Right renal cortex interstitium (tissue), 3 donors: ENCODE data around the gene CCM2. TPM values are rescaled to one million over a fixed set of nuclear protein-coding genes. Genes with fewer than 3 reads are reported as not detected.

Experiments used
- DNase-seq, 3 donors: peaks; one replicate each; pipeline ENCODE4 v3.0.0-alpha.2; 2013; ENCODE audit warnings: low read depth in 3 of 3, low spot score in 2 of 3
- polyA plus RNA-seq, 3 donors: library from polyadenylated mRNA; unstranded; fragments of 120-200 nt; gene quantifications; one replicate each; pipeline ENCODE4 v1.2.1, GENCODE V29; 2013; ENCODE audit not compliant: insufficient read length in 3 of 3

The CCM2 gene
- polyA plus RNA-seq, 3 donors = 23.3 to 28.4 (median 26.4) TPM

GRCh38 chr7:45057878-45058277 is 57.9 kb downstream of the CCM2 start:
- no peak for DNase-seq

DNA sequence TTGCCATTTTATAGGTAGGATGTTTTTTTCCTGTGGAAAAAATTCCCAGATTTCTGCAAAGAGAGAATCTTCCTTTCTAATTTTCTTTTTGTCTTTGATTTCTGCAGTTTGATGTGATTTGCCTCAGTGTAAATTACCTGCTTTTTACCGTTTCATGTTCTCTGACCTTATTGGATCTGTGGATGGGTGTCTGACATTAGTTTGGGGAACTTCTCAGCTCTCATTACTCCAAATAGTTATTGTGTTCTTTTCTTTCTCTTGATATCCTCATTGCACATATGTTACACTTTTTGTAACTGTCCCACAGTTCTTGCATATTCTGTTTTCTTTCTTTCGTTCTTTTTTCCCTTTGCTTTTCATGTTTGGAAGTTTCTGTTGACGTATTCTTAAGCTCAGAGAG is 60.3 kb downstream of the CCM2 start:
- DNase-seq = no peak

DNA sequence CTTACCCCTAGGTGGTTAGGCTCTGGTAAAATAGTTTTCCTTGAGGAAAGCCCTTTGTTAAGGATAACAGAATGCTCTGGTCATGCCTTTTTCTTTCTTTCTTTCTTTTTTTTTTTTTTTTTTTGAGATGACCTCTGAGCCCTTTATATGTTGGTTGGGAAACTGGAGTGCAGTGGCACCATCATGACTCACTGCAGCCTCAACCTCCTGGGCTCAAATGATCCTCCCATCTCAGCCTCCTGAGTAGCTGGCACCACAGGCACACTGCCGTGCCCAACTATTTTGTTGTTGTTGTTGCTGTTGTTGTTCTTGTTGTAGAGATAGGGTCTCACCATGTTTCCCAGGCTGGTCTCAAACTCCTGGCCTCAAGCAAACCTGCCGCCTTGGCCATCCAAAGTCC is 61.4 kb downstream of the CCM2 start:
- DNase-seq = no peak

- DNase-seq = no peak
Measured at GRCh38 chr7:45061806-45062425, 61.9 kb downstream of the CCM2 start.

GRCh38 chr7:45064047-45064725 is 64.2 kb downstream of the CCM2 start:
- no peak for DNase-seq

- DNase-seq = no peak
Measured at GRCh38 chr7:45065031-45065995, 65.3 kb downstream of the CCM2 start.

DNA sequence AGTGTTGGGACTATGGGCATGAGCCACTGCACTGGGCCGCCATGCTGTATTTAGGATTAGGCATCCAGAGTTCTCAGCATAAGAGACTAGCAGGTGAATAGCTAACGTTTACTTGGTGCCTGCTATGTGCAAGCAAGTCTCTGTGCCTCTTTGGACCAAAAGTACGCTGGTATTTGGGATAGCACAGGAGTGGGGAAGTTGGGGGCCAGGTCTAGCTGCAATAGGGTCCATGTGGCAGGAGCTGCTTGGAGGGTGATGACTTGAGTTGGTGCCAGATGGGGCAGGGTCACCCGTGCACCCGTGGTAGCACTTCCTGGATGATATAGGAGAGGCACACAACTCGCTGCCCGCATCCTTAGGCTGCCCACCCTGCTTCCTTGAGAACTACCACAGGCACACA is 66.4 kb downstream of the CCM2 start:
- no peak for DNase-seq

DNA sequence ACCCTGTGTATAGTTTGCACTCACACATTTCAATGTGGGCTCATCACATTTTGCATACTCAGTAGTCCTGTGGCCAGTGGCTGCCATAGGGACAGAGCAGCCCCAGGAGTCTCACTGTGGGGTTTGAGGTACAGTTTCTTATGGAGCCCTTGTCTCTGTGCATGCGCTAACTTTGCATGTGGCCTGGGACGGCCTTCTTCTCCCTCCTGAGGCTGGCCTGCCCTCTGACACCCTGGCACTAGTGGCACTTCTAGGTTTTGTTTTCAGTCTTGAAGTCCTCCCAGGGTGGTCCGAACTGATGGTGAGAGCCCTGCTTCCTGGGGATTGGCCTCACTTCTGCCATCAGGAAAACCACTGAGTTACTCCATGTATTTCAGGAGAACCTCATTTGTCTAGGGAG is 67.6 kb downstream of the CCM2 start:
- no peak for DNase-seq

DNA sequence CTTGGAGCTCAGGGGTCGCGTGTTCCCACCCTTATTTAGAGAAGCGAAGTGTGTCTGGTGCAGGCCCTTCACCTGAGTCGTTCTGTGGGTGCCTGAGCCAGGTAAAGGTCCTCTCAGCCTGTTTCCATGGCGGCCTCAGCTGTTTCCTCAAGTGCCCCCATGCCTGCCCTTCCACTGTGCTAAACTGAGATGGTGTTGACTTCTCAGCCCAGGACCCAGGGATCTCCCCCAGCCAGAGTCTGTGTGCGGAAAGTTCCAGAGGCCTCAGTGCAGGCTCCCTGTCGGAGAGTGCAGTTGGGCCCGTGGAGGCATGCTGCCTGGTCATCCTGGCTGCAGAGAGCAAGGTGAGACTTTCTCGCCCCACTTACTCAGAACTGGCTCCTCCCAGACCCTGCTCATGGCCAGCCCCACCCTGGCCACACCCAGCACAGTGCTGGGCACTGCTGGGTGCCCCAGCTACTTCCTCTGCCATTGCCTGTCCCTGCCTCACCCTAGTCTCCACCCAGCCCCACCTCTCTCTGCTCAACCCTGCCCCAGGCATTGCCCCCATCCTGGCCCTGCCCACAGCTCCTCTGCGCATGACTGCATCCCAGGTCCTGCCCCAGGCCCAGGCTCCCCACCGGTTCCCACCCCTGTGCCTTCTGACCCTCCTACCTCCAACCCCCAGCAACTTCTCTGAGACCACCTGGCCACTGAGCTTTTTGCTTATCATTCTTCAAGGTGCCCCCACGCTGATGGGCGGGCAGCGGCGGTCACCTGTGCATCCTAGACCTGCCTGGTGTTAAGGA is 68.4 kb downstream of the CCM2 start:
- DNase-seq = no peak

GRCh38 chr7:45069444-45070253 is 69.6 kb downstream of the CCM2 start:
- DNase-seq = no peak

DNA sequence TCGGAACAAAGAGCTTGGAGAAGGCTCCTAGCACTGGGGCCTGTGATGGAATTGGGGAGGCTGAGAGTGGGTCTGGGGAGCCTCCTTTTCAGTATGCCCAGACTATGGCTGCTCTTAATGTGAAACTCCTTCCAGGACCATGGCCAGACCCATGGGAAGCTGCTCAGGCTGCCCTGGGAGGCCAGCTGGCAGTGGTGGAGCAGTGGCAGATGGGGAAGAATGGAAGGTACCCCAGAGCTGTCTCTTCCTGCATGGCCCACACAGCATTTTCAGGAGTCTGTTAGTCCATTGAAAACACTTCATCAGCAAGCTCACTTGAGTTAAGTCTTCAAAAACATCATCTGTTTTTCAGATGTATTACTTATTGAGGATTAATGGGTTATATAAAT is 70.2 kb downstream of the CCM2 start:
- no peak for DNase-seq

DNA sequence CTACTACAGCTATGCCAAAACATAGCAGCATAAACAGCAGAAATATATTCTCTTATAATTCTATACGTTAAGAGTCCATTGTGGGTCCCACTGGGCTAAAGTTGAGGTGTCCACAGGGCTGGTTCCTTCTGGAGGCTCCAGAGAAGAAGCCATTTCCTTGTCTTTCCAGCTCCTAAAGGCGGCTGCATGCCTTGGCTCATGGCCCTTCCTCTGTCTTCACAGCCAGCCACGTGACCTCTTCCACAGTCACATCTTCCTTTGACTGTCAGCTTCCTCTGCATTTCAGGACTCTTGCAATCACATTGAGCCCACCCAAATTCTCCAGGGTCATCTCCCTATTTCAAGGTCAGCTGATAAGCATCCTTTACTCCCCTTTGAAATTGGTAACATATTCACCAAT is 71.5 kb downstream of the CCM2 start:
- no peak for DNase-seq

- no peak for DNase-seq
Measured at GRCh38 chr7:45072131-45073030, 72.4 kb downstream of the CCM2 start.

DNA sequence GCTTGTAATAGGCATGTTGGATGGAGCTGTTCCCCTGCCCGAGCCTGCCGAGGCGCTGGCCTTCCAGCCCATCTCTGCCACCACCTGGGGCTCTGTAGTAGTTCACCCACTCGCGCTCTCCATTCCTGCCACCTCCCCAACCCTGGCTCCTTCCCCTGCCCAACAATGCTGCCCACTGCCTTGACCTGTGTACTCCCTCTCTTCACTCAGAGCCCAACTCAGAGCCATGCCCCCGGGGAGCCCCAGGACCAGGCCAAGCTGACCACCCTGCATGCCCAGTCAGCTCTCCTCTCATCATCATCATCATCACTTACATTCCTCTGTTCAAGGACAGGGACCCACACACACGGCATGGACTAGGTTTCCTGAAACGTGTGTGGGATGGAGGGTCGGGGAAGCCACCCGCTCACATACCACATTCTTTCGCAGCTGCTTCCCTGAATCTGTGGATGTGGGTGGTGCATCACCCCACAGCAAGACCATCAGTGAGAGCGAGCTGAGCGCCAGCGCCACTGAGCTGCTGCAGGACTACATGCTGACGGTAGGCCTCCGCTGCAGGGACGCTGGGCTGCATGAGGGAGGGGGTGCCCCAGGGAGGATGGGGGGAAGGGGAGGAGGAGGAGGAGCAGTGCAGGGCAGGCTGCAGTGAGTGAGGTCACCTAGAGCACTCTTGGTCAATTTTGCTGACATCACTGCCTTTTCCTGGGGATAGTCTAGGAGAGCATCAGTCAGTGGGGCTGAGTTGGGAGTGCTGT is 73.2 kb downstream of the CCM2 start:
- no peak for DNase-seq

DNA sequence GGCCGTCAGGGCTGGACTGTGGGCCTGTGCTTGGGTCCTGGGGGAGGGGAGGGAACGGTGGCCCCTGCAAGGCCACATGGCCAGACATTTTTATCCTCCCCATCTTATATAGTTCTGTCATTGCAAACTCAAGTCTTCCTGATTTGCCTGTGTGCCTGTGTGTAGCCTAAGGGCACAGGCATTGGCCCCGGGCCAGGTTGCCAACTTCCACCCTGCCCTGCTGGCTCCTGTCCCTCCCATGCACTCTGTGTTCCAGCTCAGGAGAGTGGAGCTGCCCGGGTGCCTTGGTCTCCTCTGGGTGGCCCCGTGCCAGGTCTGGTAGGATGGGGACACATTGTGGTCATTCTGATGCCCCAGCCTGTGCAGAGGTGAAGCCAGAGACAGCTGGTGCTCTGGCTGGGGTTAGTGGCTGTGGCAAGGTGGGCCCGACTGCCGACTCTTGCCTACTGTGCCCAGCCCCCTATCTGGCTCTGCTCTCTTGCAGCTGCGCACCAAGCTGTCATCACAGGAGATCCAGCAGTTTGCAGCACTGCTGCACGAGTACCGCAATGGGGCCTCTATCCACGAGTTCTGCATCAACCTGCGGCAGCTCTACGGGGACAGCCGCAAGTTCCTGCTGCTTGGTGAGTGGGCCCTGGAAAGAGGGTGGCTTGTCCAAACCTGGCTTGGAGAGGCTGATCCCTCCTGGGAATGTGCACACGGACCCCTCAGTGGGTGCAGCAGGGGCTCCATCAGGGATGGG is 74.0 kb downstream of the CCM2 start:
- DNase-seq = no peak

DNA sequence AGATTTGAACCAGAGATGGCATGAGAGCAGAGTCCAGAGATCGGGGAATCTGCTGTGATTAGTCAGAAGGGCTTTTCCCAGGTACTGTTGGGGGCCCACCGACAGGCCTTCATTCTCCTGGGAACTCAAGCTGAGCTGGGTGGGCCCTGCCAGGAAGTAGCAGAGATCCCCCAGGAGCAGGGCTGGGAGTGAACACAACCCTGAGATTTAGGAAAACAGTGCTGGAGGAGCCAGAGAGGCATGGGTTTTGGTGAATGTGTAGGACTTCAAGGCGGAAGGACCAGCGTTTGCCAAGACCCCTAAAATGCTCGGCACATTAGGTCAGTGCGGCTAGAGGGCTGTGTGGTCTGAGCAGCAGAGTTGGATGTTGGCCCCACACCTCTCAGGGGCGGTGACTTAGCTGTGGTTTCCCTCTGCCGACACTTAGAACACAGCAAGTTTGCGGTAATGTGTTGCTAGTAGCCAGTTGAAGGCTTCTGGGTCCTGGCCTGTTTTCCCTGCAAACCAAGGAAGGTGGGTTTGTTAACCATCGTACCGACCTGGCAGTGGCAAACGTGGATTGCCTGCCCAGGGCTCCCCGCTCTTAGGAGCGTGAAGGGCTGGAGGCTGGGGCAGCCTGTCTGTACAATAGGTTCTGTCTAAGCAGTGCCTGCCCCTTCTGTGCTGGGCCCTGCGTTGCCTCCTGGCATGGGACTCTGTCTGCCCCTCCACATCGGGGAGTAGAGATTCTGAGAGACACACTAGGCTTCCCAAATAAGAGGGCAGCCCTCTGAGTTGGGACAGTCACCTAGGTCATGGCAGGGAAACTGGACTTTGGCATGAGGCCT is 74.7 kb downstream of the CCM2 start:
- no peak for DNase-seq

DNA sequence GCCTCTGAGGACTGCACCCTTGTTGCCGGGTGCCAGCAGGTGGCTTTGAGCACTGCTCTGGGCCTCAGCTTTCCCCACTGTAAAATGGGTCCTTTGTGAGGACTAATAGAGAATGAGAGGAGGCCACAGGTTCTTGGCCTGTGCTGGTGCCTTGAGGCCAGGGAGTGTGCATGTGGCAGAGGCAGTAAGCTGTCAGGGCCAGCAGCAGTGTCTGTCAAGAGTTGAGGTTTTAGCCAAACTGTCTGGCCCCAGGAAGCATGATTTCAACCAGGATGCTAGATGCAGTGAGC is 75.3 kb downstream of the CCM2 start:
- no peak for DNase-seq
